HAP-1 (cell line): ENCODE data around the gene MYO15A.
A peak's percentile ranks its signal among the peaks of the same experiment; 100 is the strongest.

ENCODE experiments used
- DNase-seq, 2 experiments: peaks; one replicate each; pipeline ENCODE4 v3.0.0-alpha.2; 2016 to 2020; ENCODE audit warnings: low spot score in 2 of 2
- H3K27me3 ChIP-seq: fragments of 250-450 bp; sonication (Bioruptor Pico); 2 replicates; pipeline ENCODE4 v1.5.1; 2020; ENCODE audit warnings: low read depth, mild to moderate bottlenecking, moderate library complexity
- H3K36me3 ChIP-seq: fragments of 250-450 bp; sonication (Bioruptor Pico); replicated peaks from 2 replicates; pipeline ENCODE4 v1.5.1; 2020; ENCODE audit warnings: mild to moderate bottlenecking
- H3K4me1 ChIP-seq: fragments of 250-450 bp; sonication (Bioruptor Pico); 2 replicates; pipeline ENCODE4 v1.5.1; 2020; ENCODE audit warnings: mild to moderate bottlenecking
- H3K4me3 ChIP-seq: fragments of 250-450 bp; sonication (Bioruptor Pico); 2 replicates; pipeline ENCODE4 v1.5.1; 2020; ENCODE audit warnings: mild to moderate bottlenecking, moderate library complexity
- H3K9me3 ChIP-seq: fragments of 250-450 bp; sonication (Bioruptor Pico); 2 replicates; pipeline ENCODE4 v1.5.1; 2020; ENCODE audit warnings: mild to moderate bottlenecking, moderate library complexity
- in situ Hi-C: fragments of 300-500 bp; cut with MboI; formaldehyde crosslinking; loops from 3 replicates; pipeline ENCODE4 v1.14.3; 2020; ENCODE audit warnings: low sequenced_read_pairs, inconsistent platforms, mixed read lengths

Gene MYO15A

DNA sequence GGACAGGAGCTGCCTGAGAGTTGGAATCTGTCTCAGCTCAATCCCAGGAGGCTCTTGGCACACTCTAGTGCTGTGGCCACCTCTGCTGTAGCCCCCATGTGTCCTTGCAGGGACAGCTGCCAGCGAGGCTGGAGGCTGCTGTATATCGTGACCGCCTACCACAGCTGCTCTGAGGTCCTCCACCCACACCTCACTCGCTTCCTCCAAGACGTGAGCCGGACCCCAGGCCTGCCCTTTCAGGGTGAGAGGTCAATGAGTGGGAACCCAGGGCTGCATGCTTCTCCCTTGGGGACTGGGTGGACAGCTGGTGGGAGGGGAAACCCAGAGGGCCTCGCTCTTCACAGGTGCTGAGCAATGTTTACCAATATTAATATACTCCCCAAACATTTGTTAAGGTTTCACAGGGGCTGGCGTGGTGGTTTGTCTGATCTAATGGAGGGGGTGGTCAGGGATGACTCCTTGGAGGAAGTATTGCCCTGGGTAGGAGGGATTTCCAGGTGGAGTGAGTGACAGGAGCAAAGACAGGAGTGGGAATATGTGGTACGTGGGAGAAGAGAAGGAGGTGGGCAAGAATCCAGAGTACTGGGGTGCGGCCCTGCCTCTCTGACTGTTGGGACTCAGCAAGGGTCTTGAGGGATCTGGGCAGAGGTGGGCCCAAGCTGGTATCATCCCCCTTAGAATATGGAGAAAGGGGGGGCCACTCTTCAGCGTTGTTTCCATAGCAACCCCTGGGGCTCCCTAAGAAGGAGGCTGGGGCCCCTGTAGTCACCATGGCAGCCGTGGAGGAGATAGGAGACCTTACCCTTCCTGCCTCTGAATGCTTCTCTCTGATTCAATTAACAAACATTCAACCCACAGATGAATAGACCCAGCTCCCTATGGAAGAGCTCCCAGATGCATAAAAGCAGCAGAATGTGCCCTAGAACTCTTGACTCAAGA lies 52.9 kb downstream of the MYO15A start:
- H3K9me3 ChIP-seq = no peaks in the 10 kb centered on the region
- no peak overlapping the region for H3K4me3 ChIP-seq
- in situ Hi-C loops = no loop called here
- no peaks in the 10 kb centered on the region for H3K27me3 ChIP-seq
- no peak for DNase-seq
- no peaks in the 10 kb centered on the region for H3K4me1 ChIP-seq
- H3K36me3 ChIP-seq = no peaks in the 10 kb centered on the region

GRCh38 chr17:18163547-18163946 lies 55.0 kb downstream of the MYO15A start:
- H3K4me1 ChIP-seq = no peaks in the 10 kb centered on the region
- DNase-seq = no peak
- H3K27me3 ChIP-seq = no peaks in the 10 kb centered on the region
- H3K9me3 ChIP-seq = peaks cover 6% of the 10 kb centered on the region; the same call in 1 of the 2 replicates
- in situ Hi-C loops = no loop called here
- H3K36me3 ChIP-seq = no peaks in the 10 kb centered on the region
- no peak overlapping the region for H3K4me3 ChIP-seq

- in situ Hi-C loops = no loop called here
- Histone ChIP-seq H3K4me1 (no peaks in the 10 kb centered on the region), H3K4me3 (no peak overlapping the region), H3K36me3 (no peaks in the 10 kb centered on the region), H3K27me3 (no peaks in the 10 kb centered on the region), H3K9me3 (peaks cover 6% of the 10 kb centered on the region; the same call in 1 of the 2 replicates)
- DNase-seq = peak in 1 of 2 experiments; percentile 36
Measured at GRCh38 chr17:18166894-18167293, 58.3 kb downstream of the MYO15A start.

DNA sequence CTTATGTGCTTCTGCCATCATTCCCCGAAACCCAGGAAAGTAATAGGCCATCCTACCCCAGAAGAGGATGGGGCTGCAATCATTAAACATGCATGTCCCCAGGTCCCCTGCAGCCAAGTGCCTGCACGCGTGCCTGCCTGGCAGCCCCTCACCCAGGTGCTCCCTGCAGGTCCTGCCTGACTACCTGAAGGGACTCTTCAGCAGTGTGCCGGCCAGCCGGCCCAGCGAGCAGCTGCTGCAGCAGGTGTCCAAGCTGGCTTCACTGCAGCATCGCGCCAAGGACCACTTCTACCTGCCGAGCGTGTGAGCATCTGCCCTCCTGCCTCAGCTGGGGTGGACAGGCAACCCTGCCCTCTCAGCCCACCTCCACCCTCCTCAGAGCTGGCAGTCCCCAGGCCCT lies 58.9 kb downstream of the MYO15A start:
- Histone ChIP-seq H3K4me3 (no peak overlapping the region), H3K36me3 (no peaks in the 10 kb centered on the region), H3K9me3 (peaks cover 6% of the 10 kb centered on the region; the same call in 1 of the 2 replicates), H3K4me1 (no peaks in the 10 kb centered on the region), H3K27me3 (no peaks in the 10 kb centered on the region)
- in situ Hi-C loops = no loop called here
- no peak for DNase-seq

DNA sequence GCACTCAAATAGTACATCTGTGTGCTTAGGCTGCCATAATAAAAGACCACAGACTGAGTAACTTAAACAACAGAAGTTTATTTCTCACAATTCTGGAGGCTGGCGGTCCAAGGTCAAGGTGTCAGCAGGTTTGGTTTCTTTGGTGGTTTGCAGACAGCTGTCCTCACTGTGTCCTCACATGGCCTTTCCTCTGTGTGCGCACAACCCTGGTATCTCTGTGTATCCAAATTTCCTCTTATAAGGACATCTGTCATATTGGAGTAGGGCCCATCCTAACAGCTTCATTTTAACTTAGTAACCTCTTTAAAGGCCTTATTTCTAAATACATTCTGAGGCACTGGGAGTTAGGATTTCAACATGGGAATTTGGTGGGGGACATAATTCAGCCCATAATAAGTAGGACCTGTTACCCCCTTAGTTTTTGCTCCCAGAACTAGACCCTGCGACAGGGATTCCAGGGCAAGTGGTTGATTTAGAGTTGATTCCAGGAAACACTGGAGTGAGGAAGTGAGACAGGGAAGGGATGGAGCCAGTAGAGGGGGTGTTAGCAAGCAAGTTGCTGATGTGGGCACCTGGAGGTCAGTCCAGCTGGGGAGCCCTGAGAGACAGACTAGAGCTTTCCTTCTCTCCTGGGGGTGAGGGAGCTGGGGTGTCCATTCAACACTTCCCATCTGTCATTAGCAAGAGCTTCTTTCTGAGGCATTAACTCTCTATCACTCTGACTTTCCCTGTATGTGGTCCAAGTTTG lies 64.1 kb downstream of the MYO15A start:
- Histone ChIP-seq H3K4me1 (peaks cover 3% of the 10 kb centered on the region), H3K9me3 (no peaks in the 10 kb centered on the region), H3K4me3 (no peak overlapping the region), H3K36me3 (no peaks in the 10 kb centered on the region), H3K27me3 (no peaks in the 10 kb centered on the region)
- in situ Hi-C loops = no loop called here
- no peak for DNase-seq

DNA sequence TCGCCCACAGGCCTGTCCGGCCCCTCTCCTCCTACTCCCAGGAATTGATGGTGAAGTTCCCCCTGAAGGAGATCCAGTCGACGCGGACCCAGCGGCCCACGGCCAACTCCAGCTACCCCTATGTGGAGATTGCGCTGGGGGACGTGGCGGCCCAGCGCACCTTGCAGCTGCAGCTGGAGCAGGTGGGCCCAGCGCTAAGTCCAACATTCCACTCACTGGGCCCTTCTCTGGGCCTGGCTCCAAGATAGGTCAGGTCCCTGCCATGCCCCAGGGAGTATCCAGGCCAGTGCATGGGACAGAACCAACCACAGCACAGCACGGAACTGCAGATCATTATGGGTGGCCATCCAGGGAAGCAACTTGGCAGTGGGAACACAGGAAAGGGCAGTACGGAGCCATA lies 65.2 kb downstream of the MYO15A start:
- in situ Hi-C loops = no loop called here
- DNase-seq = no peak
- no peaks in the 10 kb centered on the region for H3K9me3 ChIP-seq

DNA sequence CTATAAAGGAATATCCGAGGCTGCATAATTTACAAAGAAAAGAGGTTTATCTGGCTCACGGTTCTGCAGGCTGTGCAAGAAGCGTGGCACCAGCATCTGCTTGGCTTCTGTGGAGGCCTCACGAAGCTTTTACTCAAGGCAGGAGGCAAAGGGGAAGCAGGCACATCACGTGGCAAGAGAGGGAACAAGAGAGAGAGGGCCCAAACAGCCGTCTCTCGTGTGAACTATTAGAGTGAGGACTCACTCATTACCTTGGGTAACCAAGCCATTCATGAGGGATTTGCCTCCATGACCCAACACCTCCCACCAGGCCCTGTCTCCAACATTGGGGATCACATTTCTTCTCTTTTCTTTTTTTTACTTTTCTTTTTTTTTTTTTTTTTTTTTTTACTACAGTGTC lies 67.6 kb downstream of the MYO15A start:
- no peaks in the 10 kb centered on the region for H3K9me3 ChIP-seq
- no peaks in the 10 kb centered on the region for H3K36me3 ChIP-seq
- no peak overlapping the region for H3K4me3 ChIP-seq
- in situ Hi-C loops = no loop called here
- peaks cover 5% of the 10 kb centered on the region for H3K4me1 ChIP-seq
- no peak for DNase-seq
- H3K27me3 ChIP-seq = no peaks in the 10 kb centered on the region

More for the DNA sequence above, 65.2 kb downstream of the MYO15A start:
- peaks cover 5% of the 10 kb centered on the region for H3K4me1 ChIP-seq
- no peak overlapping the region for H3K4me3 ChIP-seq
- H3K27me3 ChIP-seq = no peaks in the 10 kb centered on the region
- H3K36me3 ChIP-seq = no peaks in the 10 kb centered on the region

DNA sequence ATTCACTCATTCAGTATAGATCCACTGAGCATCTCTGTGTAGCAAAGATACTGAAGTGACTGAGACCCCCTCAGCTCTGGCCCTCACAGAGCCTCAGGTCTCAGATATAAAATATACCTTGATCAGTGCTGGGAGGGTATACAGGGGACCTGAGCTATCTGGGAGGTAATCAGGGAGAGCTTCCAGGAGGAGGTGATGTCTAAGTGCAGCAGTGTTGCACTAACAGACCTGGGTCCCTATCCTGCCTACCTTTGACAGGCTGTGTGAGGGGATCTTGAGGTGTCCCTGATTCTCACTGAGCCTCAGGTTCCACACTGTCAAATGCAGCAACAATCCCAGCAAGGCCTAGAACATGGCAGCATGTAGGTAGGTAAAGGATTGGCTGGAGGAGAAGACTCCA lies 68.6 kb downstream of the MYO15A start:
- no peak for DNase-seq
- Histone ChIP-seq H3K9me3 (no peaks in the 10 kb centered on the region), H3K27me3 (no peaks in the 10 kb centered on the region), H3K36me3 (no peaks in the 10 kb centered on the region), H3K4me1 (peaks cover 5% of the 10 kb centered on the region), H3K4me3 (no peak overlapping the region)
- in situ Hi-C loops = no loop called here

DNA sequence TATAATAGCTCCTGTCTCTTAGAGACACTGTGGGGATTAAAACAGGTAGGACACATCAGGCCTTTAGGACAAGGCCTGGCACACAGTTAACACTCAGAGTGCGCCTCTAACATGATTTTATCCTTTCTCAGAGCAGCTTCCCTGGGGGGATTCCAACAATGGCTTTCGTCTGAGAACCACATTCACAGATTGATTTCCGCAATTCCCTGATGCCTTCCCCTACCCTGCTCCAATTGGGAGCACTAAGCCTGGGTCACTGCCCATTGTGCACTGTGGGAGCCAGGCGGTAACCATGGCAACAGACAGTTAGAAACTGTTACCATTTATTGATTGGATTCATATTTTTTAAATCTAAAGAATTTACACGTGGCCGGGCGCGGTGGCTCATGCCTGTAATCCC lies 69.2 kb downstream of the MYO15A start:
- Histone ChIP-seq H3K27me3 (no peaks in the 10 kb centered on the region), H3K4me1 (peaks cover 9% of the 10 kb centered on the region), H3K36me3 (no peaks in the 10 kb centered on the region), H3K9me3 (no peaks in the 10 kb centered on the region), H3K4me3 (no peak overlapping the region)
- peak; percentile 8 to 50 for DNase-seq
- in situ Hi-C loops = no loop called here

GRCh38 chr17:18179196-18179595 lies 70.6 kb downstream of the MYO15A start:
- DNase-seq = no peak
- no peaks in the 10 kb centered on the region for H3K36me3 ChIP-seq
- peaks cover 9% of the 10 kb centered on the region for H3K4me1 ChIP-seq
- H3K9me3 ChIP-seq = no peaks in the 10 kb centered on the region
- H3K4me3 ChIP-seq = no peak overlapping the region
- in situ Hi-C loops = no loop called here
- H3K27me3 ChIP-seq = no peaks in the 10 kb centered on the region

DNA sequence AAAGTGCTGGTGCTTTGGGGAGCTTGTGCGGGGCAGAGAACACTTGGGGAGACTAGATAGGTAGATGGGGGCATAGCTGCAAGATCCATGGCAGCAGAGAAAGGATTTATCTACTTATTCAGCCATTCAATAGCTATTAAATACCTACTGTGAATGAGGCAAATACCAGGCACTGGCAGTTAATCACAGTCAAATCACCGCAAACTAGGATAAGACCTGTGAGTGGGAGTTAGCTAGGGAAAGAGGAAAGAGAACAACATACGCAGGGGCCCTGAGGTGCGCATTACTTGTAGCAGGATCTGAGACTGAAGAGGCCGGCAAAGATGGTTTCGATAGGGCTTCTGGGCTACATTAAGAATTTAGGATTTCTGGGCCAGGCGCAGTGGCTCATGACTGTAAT lies 71.2 kb downstream of the MYO15A start:
- in situ Hi-C loops = no loop called here
- peaks cover 9% of the 10 kb centered on the region for H3K4me1 ChIP-seq
- DNase-seq = no peak
- H3K9me3 ChIP-seq = no peaks in the 10 kb centered on the region
- H3K36me3 ChIP-seq = no peaks in the 10 kb centered on the region
- no peaks in the 10 kb centered on the region for H3K27me3 ChIP-seq
- no peak overlapping the region for H3K4me3 ChIP-seq

DNA sequence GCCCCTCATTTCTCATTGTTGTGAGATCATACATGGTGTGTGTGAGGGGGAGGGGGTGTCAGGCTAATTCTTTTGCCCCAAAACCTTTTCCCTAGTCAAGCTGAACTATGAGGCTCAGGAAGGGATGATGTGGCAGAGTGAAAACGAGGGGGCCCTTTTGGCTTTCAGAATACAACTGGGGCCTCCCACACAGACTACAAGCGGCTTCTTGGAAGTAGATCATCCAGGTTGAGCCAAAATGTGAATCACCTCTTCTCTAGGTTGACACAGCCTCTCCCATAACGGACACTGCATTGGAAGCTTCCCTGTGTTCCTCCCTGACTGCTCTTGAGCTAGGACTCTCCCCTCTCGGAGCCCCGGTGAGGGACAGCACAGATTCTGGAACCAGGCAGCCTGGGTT lies 72.8 kb downstream of the MYO15A start:
- in situ Hi-C loops = no loop called here
- peaks cover 9% of the 10 kb centered on the region for H3K4me1 ChIP-seq
- H3K36me3 ChIP-seq = 0 out of 2 replicates have a peak, but pooled peaks cover 5% of the 10 kb centered on the region
- H3K9me3 ChIP-seq = no peaks in the 10 kb centered on the region
- H3K4me3 ChIP-seq = no peak overlapping the region
- DNase-seq = no peak
- H3K27me3 ChIP-seq = no peaks in the 10 kb centered on the region

GRCh38 chr17:18182110-18182977 lies 73.8 kb downstream of the MYO15A start:
- no peak for DNase-seq
- Histone ChIP-seq H3K36me3 (peaks cover 9% of the 10 kb centered on the region; the same call in 1 of the 2 replicates), H3K4me3 (peak overlapping the region; percentile 71), H3K4me1 (peaks cover 18% of the 10 kb centered on the region), H3K27me3 (no peaks in the 10 kb centered on the region), H3K9me3 (no peaks in the 10 kb centered on the region)
- in situ Hi-C loops = no loop called here
